ENCODE measurements around the gene AFF3. TPM values are rescaled to one million over a fixed set of nuclear protein-coding genes. Genes with fewer than 3 reads are reported as not detected.

Gene AFF3
- total and polyA plus RNA-seq, 10 of the 15 experiments (the other 5 are each of a cell fraction or from before 2014, with no cell fraction given): 0.26 to 5.5 (median 3.0) TPM

DNA sequence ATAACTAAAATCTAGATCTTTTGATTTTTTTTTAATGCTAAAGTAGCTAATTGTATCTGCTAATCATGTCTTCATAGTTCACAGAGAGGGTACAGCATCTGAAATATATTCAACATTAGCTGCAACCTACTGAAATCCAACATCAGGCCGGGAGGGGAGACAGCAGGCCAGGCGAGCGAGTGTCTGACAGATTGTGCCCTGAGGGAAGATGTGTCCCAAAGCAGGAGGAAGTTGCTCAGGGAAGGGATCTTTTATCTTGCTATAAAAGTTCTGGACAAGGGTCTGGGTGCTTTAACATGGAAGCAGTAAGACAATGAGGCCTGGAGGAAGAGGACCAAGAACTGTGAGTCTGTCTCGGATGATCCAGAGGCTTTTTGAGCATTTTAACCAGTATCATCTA is 274.1 kb downstream of the AFF3 start:
- no peaks in the 10 kb centered on the region for H3K9me3 ChIP-seq (replicated peaks; ENCODE audit: control insufficient read depth, insufficient read depth, low read length)
- H3K27ac ChIP-seq (ENCODE audit: control insufficient read depth, insufficient read depth): no peak overlapping the region
- WGBS (ENCODE audit: insufficient coverage, insufficient replicate concordance, low lambda C conversion rate, missing lambda C conversion rate): 60% methylated on average over 4 of the region's 4 CpGs
- no peaks in the 10 kb centered on the region for H3K36me3 ChIP-seq (ENCODE audit: control insufficient read depth in 2 of 2, insufficient read depth in 2 of 2, low read length in 1 of 2)
- ChIA-PET SMC1A (ENCODE audit: uncharacterized antibody, unreplicated experiment) (no interaction called here), CTCF (no interaction called here), RAD21 (ENCODE audit: unreplicated experiment) (no interaction called here), POLR2A (no interaction called here)
- H4K20me1 ChIP-seq (ENCODE audit: control insufficient read depth, insufficient read depth): no peaks in the 10 kb centered on the region
- H3K27me3 ChIP-seq (replicated peaks in 1 of 2; ENCODE audit: control insufficient read depth in 2 of 2, insufficient read depth in 2 of 2, low read length in 1 of 2): peaks cover 0 to 1% of the 10 kb centered on the region in 2 experiments; a peak in 2 of 4 replicates
- no peak for TF ChIP-seq SPI1 (IDR thresholded peaks at IDR 0.05; ENCODE audit: borderline replicate concordance, insufficient read depth, low read depth, low read length)
- no peak for TF ChIP-seq NBN (IDR thresholded peaks at IDR 0.05)
- TF ChIP-seq SMAD5 (IDR thresholded peaks at IDR 0.05; ENCODE audit: low read depth): no peak
- no peak for TF ChIP-seq NFIC (IDR thresholded peaks at IDR 0.05; ENCODE audit: low read depth, low read length)
- TF ChIP-seq LARP7 (IDR thresholded peaks at IDR 0.05): no peak
- no peak for TF ChIP-seq RAD51 (IDR thresholded peaks at IDR 0.05)
- TF ChIP-seq, protein P1, sequence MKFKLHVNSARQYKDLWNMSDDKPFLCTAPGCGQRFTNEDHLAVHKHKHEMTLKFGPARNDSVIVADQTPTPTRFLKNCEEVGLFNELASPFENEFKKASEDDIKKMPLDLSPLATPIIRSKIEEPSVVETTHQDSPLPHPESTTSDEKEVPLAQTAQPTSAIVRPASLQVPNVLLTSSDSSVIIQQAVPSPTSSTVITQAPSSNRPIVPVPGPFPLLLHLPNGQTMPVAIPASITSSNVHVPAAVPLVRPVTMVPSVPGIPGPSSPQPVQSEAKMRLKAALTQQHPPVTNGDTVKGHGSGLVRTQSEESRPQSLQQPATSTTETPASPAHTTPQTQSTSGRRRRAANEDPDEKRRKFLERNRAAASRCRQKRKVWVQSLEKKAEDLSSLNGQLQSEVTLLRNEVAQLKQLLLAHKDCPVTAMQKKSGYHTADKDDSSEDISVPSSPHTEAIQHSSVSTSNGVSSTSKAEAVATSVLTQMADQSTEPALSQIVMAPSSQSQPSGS (IDR thresholded peaks at IDR 0.05; ENCODE audit: low read length): no peak
- TF ChIP-seq JUNB (IDR thresholded peaks at IDR 0.05): no peak
- TF ChIP-seq SUZ12 (IDR thresholded peaks at IDR 0.05; ENCODE audit: unreplicated experiment): no peak
- no peak for TF ChIP-seq POLR2AphosphoS2 (IDR thresholded peaks at IDR 0.05; ENCODE audit: low read depth, low read length)
- no peak for TF ChIP-seq SREBF2 (IDR thresholded peaks at IDR 0.05; ENCODE audit: low read length)
- no peak for TF ChIP-seq HDAC2 (IDR thresholded peaks at IDR 0.05)
- TF ChIP-seq, protein P2, sequence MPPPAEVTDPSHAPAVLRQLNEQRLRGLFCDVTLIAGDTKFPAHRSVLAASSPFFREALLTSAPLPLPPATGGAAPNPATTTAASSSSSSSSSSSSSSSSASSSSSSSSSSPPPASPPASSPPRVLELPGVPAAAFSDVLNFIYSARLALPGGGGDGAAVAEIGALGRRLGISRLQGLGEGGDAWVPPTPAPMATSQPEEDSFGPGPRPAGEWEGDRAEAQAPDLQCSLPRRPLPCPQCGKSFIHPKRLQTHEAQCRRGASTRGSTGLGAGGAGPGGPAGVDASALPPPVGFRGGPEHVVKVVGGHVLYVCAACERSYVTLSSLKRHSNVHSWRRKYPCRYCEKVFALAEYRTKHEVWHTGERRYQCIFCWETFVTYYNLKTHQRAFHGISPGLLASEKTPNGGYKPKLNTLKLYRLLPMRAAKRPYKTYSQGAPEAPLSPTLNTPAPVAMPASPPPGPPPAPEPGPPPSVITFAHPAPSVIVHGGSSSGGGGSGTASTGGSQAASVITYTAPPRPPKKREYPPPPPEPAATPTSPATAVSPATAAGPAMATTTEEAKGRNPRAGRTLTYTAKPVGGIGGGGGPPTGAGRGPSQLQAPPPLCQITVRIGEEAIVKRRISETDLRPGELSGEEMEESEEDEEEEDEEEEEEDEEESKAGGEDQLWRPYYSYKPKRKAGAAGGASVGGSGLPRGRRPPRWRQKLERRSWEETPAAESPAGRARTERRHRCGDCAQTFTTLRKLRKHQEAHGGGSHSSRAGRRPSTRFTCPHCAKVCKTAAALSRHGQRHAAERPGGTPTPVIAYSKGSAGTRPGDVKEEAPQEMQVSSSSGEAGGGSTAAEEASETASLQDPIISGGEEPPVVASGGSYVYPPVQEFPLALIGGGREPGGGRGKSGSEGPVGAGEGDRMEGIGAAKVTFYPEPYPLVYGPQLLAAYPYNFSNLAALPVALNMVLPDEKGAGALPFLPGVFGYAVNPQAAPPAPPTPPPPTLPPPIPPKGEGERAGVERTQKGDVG (CRISPR knock-in tag; IDR thresholded peaks at IDR 0.05): no peak
- TF ChIP-seq MXI1 (IDR thresholded peaks at IDR 0.05; ENCODE audit: low read depth, low read length): no peak
- no peak for TF ChIP-seq CBX5 (IDR thresholded peaks at IDR 0.05; ENCODE audit: low read depth)
- no peak for TF ChIP-seq CREB1 (IDR thresholded peaks at IDR 0.05; ENCODE audit: low read depth)
- no TSS peak for BruUV-seq (replicated peaks)
- H3K4me3 ChIP-seq: no peak overlapping the region
- intact Hi-C loops (cut with micrococcal nuclease; ENCODE audit: unreplicated experiment): no loop called here
- H3K4me2 ChIP-seq (ENCODE audit: control insufficient read depth, insufficient read depth): no peak overlapping the region
- FAIRE-seq (no peak), DNase-seq (ENCODE audit: low read depth, low spot score) (no peak), ATAC-seq (no peak)
- H3K79me2 ChIP-seq (ENCODE audit: control insufficient read depth, insufficient read depth, low read length): no peaks in the 10 kb centered on the region
- in situ Hi-C loops (cut with MboI): no loop called here
- no peak overlapping the region for H2AFZ ChIP-seq (ENCODE audit: control insufficient read depth, low read depth, low read length)
- H3K4me1 ChIP-seq (ENCODE audit: control insufficient read depth, insufficient read depth, low read length): no peaks in the 10 kb centered on the region
- no peak overlapping the region for H3K9ac ChIP-seq (ENCODE audit: control insufficient read depth, insufficient read depth, low read length)

Measured in GM12878 (cell line).